WTC11 (cell line): Measurements from ENCODE around the gene FEV.

Experiments
- FOXJ3 ChIP-seq: sonication (generic); formaldehyde crosslinking; IDR thresholded peaks from 2 replicates; pipeline ENCODE4 v1.9.0; 2021; ENCODE audit warnings: missing genetic modification reagents, mild to moderate bottlenecking, borderline replicate concordance
- HMGA2 ChIP-seq: fragments of 250-450 bp; sonication (Bioruptor Pico); IDR thresholded peaks from 2 replicates; pipeline ENCODE4 v1.4.0; 2021; ENCODE audit warnings: mild to moderate bottlenecking, moderate library complexity
- MAX ChIP-seq: sonication (generic); formaldehyde crosslinking; IDR thresholded peaks from 2 replicates; pipeline ENCODE4 v1.8.0; 2022; ENCODE audit warnings: mild to moderate bottlenecking, missing genetic modification reagents
- NR3C1 ChIP-seq: sonication (generic); formaldehyde crosslinking; conservative IDR thresholded peaks from 2 replicates; pipeline ENCODE4 v1.8.1; 2023; ENCODE audit warnings: low read depth, mild to moderate bottlenecking, missing genetic modification reagents
- PREB ChIP-seq: sonication (generic); formaldehyde crosslinking; IDR thresholded peaks from 2 replicates; pipeline ENCODE4 v1.8.1; 2022; ENCODE audit warnings: mild to moderate bottlenecking, missing genetic modification reagents, moderate library complexity, borderline replicate concordance
- SMAD4 ChIP-seq: sonication (generic); formaldehyde crosslinking; IDR thresholded peaks from 2 replicates; pipeline ENCODE4 v1.8.0; 2022; ENCODE audit warnings: mild to moderate bottlenecking, missing genetic modification reagents
- ZNF121 ChIP-seq: sonication (generic); formaldehyde crosslinking; IDR thresholded peaks from 2 replicates; pipeline ENCODE4 v1.8.0; 2023; ENCODE audit warnings: missing genetic modification reagents
- ZNF232 ChIP-seq: sonication (generic); formaldehyde crosslinking; IDR thresholded peaks from 2 replicates; pipeline ENCODE4 v1.8.0; 2022; ENCODE audit warnings: mild to moderate bottlenecking, missing genetic modification reagents
- ZNF263 ChIP-seq: sonication (generic); formaldehyde crosslinking; IDR thresholded peaks from 2 replicates; pipeline ENCODE4 v1.8.1; 2022; ENCODE audit warnings: low read depth, mild to moderate bottlenecking, moderate library complexity, missing genetic modification reagents
- ZNF281 ChIP-seq: sonication (generic); formaldehyde crosslinking; IDR thresholded peaks from 2 replicates; pipeline ENCODE4 v1.8.0; 2023; ENCODE audit warnings: mild to moderate bottlenecking, missing genetic modification reagents
- TF ChIP-seq, protein P1 (sequence below): fragments of 200-600 bp; IDR thresholded peaks from 2 replicates; pipeline ENCODE4 v1.8.0; 2022; ENCODE audit warnings: antibody characterized with exemption
- TF ChIP-seq, protein P2 (sequence below): sonication (generic); formaldehyde crosslinking; IDR thresholded peaks from 2 replicates; pipeline ENCODE4 v1.8.1; 2022; ENCODE audit warnings: missing genetic modification reagents, borderline replicate concordance

DNA sequence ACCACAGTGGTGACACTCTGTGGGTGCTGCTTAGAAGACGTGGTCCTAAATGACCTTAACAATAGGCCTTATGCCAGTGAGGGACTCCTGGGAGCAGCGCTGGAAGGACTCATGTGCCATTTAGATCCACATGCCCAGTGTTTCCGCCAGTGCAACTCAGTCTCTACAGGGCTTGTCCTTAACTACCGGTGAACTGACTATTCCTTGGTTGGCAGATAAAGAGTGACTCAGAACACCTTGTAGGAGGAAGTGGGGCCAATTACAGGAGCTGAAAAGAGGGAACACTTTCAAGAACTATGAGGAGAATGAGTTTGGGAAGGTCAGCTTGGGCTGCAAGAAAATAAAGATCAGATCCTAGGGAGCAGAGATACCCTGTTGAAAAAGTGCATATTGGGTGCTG is 27.3 kb downstream of the FEV start:
- TF ChIP-seq, protein P1, sequence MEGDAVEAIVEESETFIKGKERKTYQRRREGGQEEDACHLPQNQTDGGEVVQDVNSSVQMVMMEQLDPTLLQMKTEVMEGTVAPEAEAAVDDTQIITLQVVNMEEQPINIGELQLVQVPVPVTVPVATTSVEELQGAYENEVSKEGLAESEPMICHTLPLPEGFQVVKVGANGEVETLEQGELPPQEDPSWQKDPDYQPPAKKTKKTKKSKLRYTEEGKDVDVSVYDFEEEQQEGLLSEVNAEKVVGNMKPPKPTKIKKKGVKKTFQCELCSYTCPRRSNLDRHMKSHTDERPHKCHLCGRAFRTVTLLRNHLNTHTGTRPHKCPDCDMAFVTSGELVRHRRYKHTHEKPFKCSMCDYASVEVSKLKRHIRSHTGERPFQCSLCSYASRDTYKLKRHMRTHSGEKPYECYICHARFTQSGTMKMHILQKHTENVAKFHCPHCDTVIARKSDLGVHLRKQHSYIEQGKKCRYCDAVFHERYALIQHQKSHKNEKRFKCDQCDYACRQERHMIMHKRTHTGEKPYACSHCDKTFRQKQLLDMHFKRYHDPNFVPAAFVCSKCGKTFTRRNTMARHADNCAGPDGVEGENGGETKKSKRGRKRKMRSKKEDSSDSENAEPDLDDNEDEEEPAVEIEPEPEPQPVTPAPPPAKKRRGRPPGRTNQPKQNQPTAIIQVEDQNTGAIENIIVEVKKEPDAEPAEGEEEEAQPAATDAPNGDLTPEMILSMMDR, result no peak
- TF ChIP-seq NR3C1 (CRISPR knock-in tag) (no peak), MAX (no peak), FOXJ3 (CRISPR knock-in tag) (no peak), ZNF263 (no peak), ZNF281 (CRISPR knock-in tag) (no peak), ZNF232 (CRISPR knock-in tag) (no peak), HMGA2 (CRISPR knock-in tag) (no peak), SMAD4 (CRISPR knock-in tag) (no peak), ZNF121 (CRISPR knock-in tag) (no peak), PREB (CRISPR knock-in tag) (no peak)
- TF ChIP-seq, protein P2, sequence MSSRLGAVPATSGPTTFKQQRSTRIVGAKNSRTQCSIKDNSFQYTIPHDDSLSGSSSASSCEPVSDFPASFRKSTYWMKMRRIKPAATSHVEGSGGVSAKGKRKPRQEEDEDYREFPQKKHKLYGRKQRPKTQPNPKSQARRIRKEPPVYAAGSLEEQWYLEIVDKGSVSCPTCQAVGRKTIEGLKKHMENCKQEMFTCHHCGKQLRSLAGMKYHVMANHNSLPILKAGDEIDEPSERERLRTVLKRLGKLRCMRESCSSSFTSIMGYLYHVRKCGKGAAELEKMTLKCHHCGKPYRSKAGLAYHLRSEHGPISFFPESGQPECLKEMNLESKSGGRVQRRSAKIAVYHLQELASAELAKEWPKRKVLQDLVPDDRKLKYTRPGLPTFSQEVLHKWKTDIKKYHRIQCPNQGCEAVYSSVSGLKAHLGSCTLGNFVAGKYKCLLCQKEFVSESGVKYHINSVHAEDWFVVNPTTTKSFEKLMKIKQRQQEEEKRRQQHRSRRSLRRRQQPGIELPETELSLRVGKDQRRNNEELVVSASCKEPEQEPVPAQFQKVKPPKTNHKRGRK (CRISPR knock-in tag), result no peak
